Liver (tissue), 10 donors: ENCODE data around the gene TTF2. TPM values are rescaled to one million over a fixed set of nuclear protein-coding genes. Genes with fewer than 3 reads are reported as not detected.
"Not testable (repeated sequence)": the region's sequence is repeated elsewhere in the genome, so short reads cannot be mapped to it uniquely, and the experiment has no call there.

Source experiments
- DNase-seq: peaks from one replicate; pipeline ENCODE4 v3.0.0-alpha.2; 2017; ENCODE audit warnings: low spot score
- H3K27ac ChIP-seq, 2 donors: one replicate each; pipeline ENCODE4 v1.7.0; 2013; ENCODE audit warnings: inconsistent platforms in 2 of 2, low read length in 2 of 2, control low read depth in 1 of 2, low read depth in 1 of 2, mild to moderate bottlenecking in 1 of 2
- H3K27me3 ChIP-seq, 4 donors: one replicate each; pipeline versions ENCODE4 v1.6.1 to v1.7.0; 2013; ENCODE audit warnings: low read length in 3 of 4, inconsistent platforms in 1 of 4, mild to moderate bottlenecking in 1 of 4, moderate library complexity in 1 of 4; ENCODE audit not compliant: control insufficient read depth in 4 of 4, insufficient read depth in 4 of 4
- H3K36me3 ChIP-seq, 4 donors: one replicate each; pipeline versions ENCODE4 v1.6.1 to v1.7.0; 2013; ENCODE audit warnings: low read length in 3 of 4, mild to moderate bottlenecking in 3 of 4, low read depth in 1 of 4, moderate library complexity in 1 of 4; ENCODE audit not compliant: control insufficient read depth in 4 of 4, insufficient read depth in 3 of 4
- H3K4me1 ChIP-seq, 4 donors: one replicate each; pipeline versions ENCODE4 v1.6.1 to v1.7.0; 2013; ENCODE audit warnings: low read length in 3 of 4, mild to moderate bottlenecking in 3 of 4, moderate library complexity in 1 of 4; ENCODE audit not compliant: control insufficient read depth in 4 of 4, insufficient read depth in 4 of 4
- H3K4me3 ChIP-seq, 3 donors: one replicate each; pipeline versions ENCODE4 v1.6.1 to v1.7.0; 2013; ENCODE audit warnings: low read length in 3 of 3, control low read depth in 1 of 3, low read depth in 1 of 3, mild to moderate bottlenecking in 1 of 3
- H3K9ac ChIP-seq, 2 donors: one replicate each; pipeline ENCODE4 v1.7.0; 2013; ENCODE audit warnings: low read length in 2 of 2, mild to moderate bottlenecking in 2 of 2, moderate library complexity in 2 of 2, control low read depth in 1 of 2, low read depth in 1 of 2
- H3K9me3 ChIP-seq, 4 donors: one replicate each; pipeline versions ENCODE4 v1.6.1 to v1.7.0; 2013; ENCODE audit warnings: low read length in 3 of 4; ENCODE audit not compliant: control insufficient read depth in 4 of 4
- FOXA1 ChIP-seq: IDR thresholded peaks from 2 replicates; pipeline ENCODE4 v1.6.1; 2016; ENCODE audit warnings: antibody characterized with exemption
- FOXA2 ChIP-seq: IDR thresholded peaks from 2 replicates; pipeline ENCODE4 v1.6.1; 2016; ENCODE audit warnings: antibody characterized with exemption
- GABPA ChIP-seq, 2 donors: IDR thresholded peaks in 1 of 2; conservative IDR thresholded peaks in 1 of 2; 2 replicates each; pipeline ENCODE4 v1.6.1; 2016; ENCODE audit warnings: antibody characterized with exemption in 2 of 2, mild to moderate bottlenecking in 1 of 2, moderate library complexity in 1 of 2
- HNF4A ChIP-seq, 2 donors: conservative IDR thresholded peaks; 2 replicates each; pipeline ENCODE4 v1.6.1; 2016; ENCODE audit warnings: antibody characterized with exemption in 2 of 2, mild to moderate bottlenecking in 2 of 2
- HNF4G ChIP-seq: IDR thresholded peaks from 2 replicates; pipeline ENCODE4 v1.6.1; 2016; ENCODE audit warnings: antibody characterized with exemption
- JUND ChIP-seq, 2 donors: IDR thresholded peaks; 2 replicates each; pipeline ENCODE4 v1.6.1; 2016; ENCODE audit warnings: antibody characterized with exemption in 2 of 2
- NR2F2 ChIP-seq: IDR thresholded peaks from 2 replicates; pipeline ENCODE4 v1.6.1; 2016; ENCODE audit warnings: antibody characterized with exemption
- RXRA ChIP-seq, 2 donors: IDR thresholded peaks; 2 replicates each; pipeline ENCODE4 v1.6.1; 2017 to 2018; ENCODE audit warnings: antibody characterized with exemption in 2 of 2, mild to moderate bottlenecking in 1 of 2
- SP1 ChIP-seq: IDR thresholded peaks from 2 replicates; pipeline ENCODE4 v1.6.1; 2018; ENCODE audit warnings: antibody characterized with exemption, mild to moderate bottlenecking
- YY1 ChIP-seq: IDR thresholded peaks from 2 replicates; pipeline ENCODE4 v1.6.1; 2016; ENCODE audit warnings: antibody characterized with exemption, mild to moderate bottlenecking
- WGBS: extraction: QIAGEN DNeasy Blood & Tissue Kit; methylation state at CpG from one replicate; pipeline ENCODE4 v1.1.7; 2013; 5-methylcytosine and 5-hydroxymethylcytosine counted together
- polyA plus RNA-seq, 2 donors: library from polyadenylated mRNA; stranded (reverse) in 1 of 2; unstranded in 1 of 2; fragments of 200-250 nt in 1 of 2; fragments of >200 nt in 1 of 2; fragmentation: Nextera tagmentation in 1 of 2; extraction: Ambion mirVana in 1 of 2; gene quantifications; one replicate each; pipeline versions ENCODE4 v1.2.1 to v1.2.3, GENCODE V29; 2013 to 2015
- small RNA-seq: library from RNA; depleted of rRNA; stranded (forward); fragments of <200 nt; gene quantifications from one replicate; pipeline ENCODE3, GENCODE V24; 2014
- total RNA-seq, 2 donors: library from RNA; depleted of rRNA; stranded (reverse); fragments of >200 nt; gene quantifications; one replicate each; pipeline ENCODE4 v1.2.3, GENCODE V29; 2014
- TF ChIP-seq, protein P1 (sequence below): IDR thresholded peaks from 2 replicates; pipeline ENCODE4 v1.6.1; 2016; ENCODE audit warnings: antibody characterized with exemption, mild to moderate bottlenecking
- TF ChIP-seq, protein P2 (sequence below): IDR thresholded peaks from 2 replicates; pipeline ENCODE4 v1.6.1; 2016; ENCODE audit warnings: antibody characterized with exemption
- TF ChIP-seq, protein P3 (sequence below): IDR thresholded peaks from 2 replicates; pipeline ENCODE4 v1.6.1; 2016; ENCODE audit warnings: antibody characterized with exemption
- TF ChIP-seq, protein P4 (sequence below): IDR thresholded peaks from 2 replicates; pipeline ENCODE4 v1.6.1; 2016; ENCODE audit warnings: antibody characterized with exemption
- donor health status: healthy.
- donor health status: healthy.
- donor health status: healthy.
- donor health status: healthy.
- donor health status: healthy.

TTF2 gene
- total and polyA plus RNA-seq, 4 donors = 1.3 to 16.9 (median 2.8) TPM

DNA sequence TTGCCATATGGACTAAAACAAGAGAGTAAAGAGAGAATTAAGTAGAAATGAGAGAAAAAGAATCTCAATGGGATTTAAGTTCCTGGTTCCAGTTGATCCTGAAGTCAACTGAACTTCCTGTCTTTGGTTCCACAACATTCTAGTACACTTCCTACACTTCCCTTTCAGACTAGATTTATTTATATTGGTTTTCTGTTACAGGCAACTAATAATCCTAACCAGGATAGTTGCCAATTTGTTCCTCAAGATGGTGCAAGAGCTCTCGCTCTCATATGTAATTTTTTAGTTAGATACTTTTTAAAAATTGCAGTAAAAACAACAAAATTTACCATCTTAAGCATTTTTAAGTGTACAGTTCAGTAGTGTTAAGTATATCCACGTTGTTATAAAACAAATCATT is 90.2 kb downstream of the TTF2 start:
- no peaks in the 10 kb centered on the region for H3K9me3 ChIP-seq
- no peaks in the 10 kb centered on the region for H3K4me1 ChIP-seq
- H3K4me3 ChIP-seq = no peak overlapping the region
- no peak overlapping the region for H3K9ac ChIP-seq
- TF ChIP-seq RXRA (IDR thresholded peaks at IDR 0.05) (no peak), SP1 (no peak), YY1 (no peak), HNF4A (conservative IDR thresholded peaks at IDR 0.05) (no peak), HNF4G (no peak), JUND (IDR thresholded peaks at IDR 0.05) (no peak), FOXA2 (no peak), NR2F2 (no peak), GABPA (IDR thresholded peaks at IDR 0.05 in 1 of 2, conservative IDR thresholded peaks at IDR 0.05 in 1 of 2) (no peak), FOXA1 (no peak)
- TF ChIP-seq, protein P1, sequence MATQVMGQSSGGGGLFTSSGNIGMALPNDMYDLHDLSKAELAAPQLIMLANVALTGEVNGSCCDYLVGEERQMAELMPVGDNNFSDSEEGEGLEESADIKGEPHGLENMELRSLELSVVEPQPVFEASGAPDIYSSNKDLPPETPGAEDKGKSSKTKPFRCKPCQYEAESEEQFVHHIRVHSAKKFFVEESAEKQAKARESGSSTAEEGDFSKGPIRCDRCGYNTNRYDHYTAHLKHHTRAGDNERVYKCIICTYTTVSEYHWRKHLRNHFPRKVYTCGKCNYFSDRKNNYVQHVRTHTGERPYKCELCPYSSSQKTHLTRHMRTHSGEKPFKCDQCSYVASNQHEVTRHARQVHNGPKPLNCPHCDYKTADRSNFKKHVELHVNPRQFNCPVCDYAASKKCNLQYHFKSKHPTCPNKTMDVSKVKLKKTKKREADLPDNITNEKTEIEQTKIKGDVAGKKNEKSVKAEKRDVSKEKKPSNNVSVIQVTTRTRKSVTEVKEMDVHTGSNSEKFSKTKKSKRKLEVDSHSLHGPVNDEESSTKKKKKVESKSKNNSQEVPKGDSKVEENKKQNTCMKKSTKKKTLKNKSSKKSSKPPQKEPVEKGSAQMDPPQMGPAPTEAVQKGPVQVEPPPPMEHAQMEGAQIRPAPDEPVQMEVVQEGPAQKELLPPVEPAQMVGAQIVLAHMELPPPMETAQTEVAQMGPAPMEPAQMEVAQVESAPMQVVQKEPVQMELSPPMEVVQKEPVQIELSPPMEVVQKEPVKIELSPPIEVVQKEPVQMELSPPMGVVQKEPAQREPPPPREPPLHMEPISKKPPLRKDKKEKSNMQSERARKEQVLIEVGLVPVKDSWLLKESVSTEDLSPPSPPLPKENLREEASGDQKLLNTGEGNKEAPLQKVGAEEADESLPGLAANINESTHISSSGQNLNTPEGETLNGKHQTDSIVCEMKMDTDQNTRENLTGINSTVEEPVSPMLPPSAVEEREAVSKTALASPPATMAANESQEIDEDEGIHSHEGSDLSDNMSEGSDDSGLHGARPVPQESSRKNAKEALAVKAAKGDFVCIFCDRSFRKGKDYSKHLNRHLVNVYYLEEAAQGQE = no peak
- TF ChIP-seq, protein P2, sequence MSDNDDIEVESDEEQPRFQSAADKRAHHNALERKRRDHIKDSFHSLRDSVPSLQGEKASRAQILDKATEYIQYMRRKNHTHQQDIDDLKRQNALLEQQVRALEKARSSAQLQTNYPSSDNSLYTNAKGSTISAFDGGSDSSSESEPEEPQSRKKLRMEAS = no peak
- TF ChIP-seq, protein P3, sequence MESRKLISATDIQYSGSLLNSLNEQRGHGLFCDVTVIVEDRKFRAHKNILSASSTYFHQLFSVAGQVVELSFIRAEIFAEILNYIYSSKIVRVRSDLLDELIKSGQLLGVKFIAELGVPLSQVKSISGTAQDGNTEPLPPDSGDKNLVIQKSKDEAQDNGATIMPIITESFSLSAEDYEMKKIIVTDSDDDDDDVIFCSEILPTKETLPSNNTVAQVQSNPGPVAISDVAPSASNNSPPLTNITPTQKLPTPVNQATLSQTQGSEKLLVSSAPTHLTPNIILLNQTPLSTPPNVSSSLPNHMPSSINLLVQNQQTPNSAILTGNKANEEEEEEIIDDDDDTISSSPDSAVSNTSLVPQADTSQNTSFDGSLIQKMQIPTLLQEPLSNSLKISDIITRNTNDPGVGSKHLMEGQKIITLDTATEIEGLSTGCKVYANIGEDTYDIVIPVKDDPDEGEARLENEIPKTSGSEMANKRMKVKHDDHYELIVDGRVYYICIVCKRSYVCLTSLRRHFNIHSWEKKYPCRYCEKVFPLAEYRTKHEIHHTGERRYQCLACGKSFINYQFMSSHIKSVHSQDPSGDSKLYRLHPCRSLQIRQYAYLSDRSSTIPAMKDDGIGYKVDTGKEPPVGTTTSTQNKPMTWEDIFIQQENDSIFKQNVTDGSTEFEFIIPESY = no peak
- TF ChIP-seq, protein P4, sequence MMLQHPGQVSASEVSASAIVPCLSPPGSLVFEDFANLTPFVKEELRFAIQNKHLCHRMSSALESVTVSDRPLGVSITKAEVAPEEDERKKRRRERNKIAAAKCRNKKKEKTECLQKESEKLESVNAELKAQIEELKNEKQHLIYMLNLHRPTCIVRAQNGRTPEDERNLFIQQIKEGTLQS = no peak
- no peaks in the 10 kb centered on the region for H3K27me3 ChIP-seq
- no peak overlapping the region for H3K27ac ChIP-seq
- no peaks in the 10 kb centered on the region for H3K36me3 ChIP-seq
- no peak for DNase-seq
- 77% methylated on average over 2 of the region's 2 CpGs for WGBS

DNA sequence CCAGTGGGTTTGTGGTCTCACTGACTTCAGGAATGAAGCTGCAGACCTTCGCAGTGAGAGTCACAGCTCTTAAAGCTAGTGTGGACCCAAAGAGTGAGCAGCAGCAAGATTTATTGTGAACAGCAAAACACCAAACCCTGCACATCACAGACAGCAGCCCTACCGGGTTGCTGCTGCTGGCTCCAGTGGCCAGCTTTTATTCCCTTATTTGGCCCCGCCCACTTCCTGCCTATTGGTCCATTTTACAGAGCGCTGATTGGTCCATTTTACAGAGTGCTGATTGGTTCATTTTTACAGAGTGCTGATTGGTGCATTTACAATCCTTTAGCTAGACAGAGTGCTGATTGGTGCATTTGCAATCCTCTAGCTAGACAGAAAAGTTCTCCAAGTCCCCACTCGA is 91.2 kb downstream of the TTF2 start:
- DNase-seq, H3K9ac ChIP-seq, H3K27me3 ChIP-seq, H3K4me3 ChIP-seq, H3K4me1 ChIP-seq, H3K27ac ChIP-seq, H3K9me3 ChIP-seq, H3K36me3 ChIP-seq: not testable (repeated sequence)
- WGBS = 86% methylated on average over 5 of the region's 5 CpGs

Small RNAs within 50 kb of the gene (small RNA-seq; reads per million reads assigned to genes)
- 0.86 reads per million, percentile 74 among the genes with 10 or more reads in this experiment for gene MIR942

Other genes with a start within 250 kb of the TTF2 start
- gene PTGFRN, start 150.4 kb upstream of the TTF2 start, total RNA-seq = 10 to 100 TPM in 1 of 2 donors, 1 to 10 TPM in 1; 6.4 to 12.6 TPM
- 1 to 10 TPM; 5.4 to 8.0 TPM for gene PTGFRN, start 150.4 kb upstream of the TTF2 start, polyA plus RNA-seq
- 1 to 10 TPM; 1.0 to 2.0 TPM for gene CD101, start 58.6 kb upstream of the TTF2 start, total RNA-seq
- gene CD101, start 58.6 kb upstream of the TTF2 start, polyA plus RNA-seq = under 1 TPM; 0.24 to 0.29 TPM
- gene TRIM45, start 61.4 kb downstream of the TTF2 start, total RNA-seq = 1 to 10 TPM in 1 of 2 donors, under 1 TPM in 1; 0.59 to 1.5 TPM
- under 1 TPM; 0.28 to 0.44 TPM for gene TRIM45, start 61.4 kb downstream of the TTF2 start, polyA plus RNA-seq
- under 1 TPM; 0.28 to 0.59 TPM for gene VTCN1, start 150.6 kb downstream of the TTF2 start, total RNA-seq
- gene VTCN1, start 150.6 kb downstream of the TTF2 start, polyA plus RNA-seq = 1 to 10 TPM in 1 of 2 donors, under 1 TPM in 1; 0.32 to 1.0 TPM